ENCODE measurements around the gene COA6. TPM values are rescaled to one million over a fixed set of nuclear protein-coding genes. Genes with fewer than 3 reads are reported as not detected.

COA6 gene
- total RNA-seq, 1 experiment from 2014 or later = 47.9 TPM

DNA sequence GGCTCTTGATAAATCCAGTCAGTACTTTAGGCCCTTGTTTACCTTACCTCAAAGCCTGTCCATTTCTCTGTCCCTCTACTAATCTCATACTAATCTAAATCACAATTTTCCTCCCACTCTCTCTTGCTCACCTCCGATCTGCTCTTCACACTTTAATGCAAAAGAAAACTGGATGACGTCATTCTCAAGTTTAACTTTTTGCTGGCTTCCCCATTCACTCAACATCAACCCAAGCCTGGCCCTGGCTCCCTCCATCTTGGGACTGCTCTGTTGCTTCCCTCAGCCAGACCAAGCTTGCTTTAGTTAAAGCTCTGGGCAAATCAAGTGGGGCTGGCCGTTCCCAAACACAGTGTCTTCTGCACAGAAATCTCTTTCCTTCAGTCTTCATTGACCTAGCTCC is 29.7 kb downstream of the COA6 start:
- Mint-ChIP-seq H3K4me1 (no peaks in the 10 kb centered on the region), H3K4me3 (no peak overlapping the region), H3K36me3 (0 out of 2 replicates have a peak, but pooled peaks cover 3% of the 10 kb centered on the region), H3K27ac (peak overlapping the region; percentile 10; the same call in 1 of the 2 replicates), H3K27me3 (ENCODE audit: low read depth) (no peaks in the 10 kb centered on the region), H3K9me3 (no peaks in the 10 kb centered on the region)
- ATAC-seq = no peak
- ChIA-PET CTCF (interaction anchor here (0.9 kb wide), 1 partner anchor 93 kb away, joined by 3 read pairs; no protein-coding TSS in a partner anchor), POLR2A (no interaction called here)
- TF ChIP-seq NR3C1 (CRISPR knock-in tag; conservative IDR thresholded peaks at IDR 0.05; ENCODE audit: low read depth) (no peak), EMX1 (CRISPR knock-in tag; IDR thresholded peaks at IDR 0.05) (no peak), ATF1 (CRISPR knock-in tag; IDR thresholded peaks at IDR 0.05) (no peak), ERG (CRISPR knock-in tag; IDR thresholded peaks at IDR 0.05) (no peak), ELF4 (CRISPR knock-in tag; IDR thresholded peaks at IDR 0.05; ENCODE audit: low read depth) (no peak), TEAD4 (CRISPR knock-in tag; IDR thresholded peaks at IDR 0.05) (no peak), USF1 (CRISPR knock-in tag; IDR thresholded peaks at IDR 0.05) (no peak), NFE2L1 (CRISPR knock-in tag; IDR thresholded peaks at IDR 0.05) (no peak), ZNF396 (CRISPR knock-in tag; IDR thresholded peaks at IDR 0.05; ENCODE audit: borderline replicate concordance) (no peak)
- TF ChIP-seq, protein P1, sequence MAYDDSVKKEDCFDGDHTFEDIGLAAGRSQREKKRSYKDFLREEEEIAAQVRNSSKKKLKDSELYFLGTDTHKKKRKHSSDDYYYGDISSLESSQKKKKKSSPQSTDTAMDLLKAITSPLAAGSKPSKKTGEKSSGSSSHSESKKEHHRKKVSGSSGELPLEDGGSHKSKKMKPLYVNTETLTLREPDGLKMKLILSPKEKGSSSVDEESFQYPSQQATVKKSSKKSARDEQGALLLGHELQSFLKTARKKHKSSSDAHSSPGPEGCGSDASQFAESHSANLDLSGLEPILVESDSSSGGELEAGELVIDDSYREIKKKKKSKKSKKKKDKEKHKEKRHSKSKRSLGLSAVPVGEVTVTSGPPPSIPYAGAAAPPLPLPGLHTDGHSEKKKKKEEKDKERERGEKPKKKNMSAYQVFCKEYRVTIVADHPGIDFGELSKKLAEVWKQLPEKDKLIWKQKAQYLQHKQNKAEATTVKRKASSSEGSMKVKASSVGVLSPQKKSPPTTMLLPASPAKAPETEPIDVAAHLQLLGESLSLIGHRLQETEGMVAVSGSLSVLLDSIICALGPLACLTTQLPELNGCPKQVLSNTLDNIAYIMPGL (CRISPR knock-in tag; IDR thresholded peaks at IDR 0.05) = no peak
- TF ChIP-seq, protein P2, sequence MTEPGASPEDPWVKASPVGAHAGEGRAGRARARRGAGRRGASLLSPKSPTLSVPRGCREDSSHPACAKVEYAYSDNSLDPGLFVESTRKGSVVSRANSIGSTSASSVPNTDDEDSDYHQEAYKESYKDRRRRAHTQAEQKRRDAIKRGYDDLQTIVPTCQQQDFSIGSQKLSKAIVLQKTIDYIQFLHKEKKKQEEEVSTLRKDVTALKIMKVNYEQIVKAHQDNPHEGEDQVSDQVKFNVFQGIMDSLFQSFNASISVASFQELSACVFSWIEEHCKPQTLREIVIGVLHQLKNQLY (CRISPR knock-in tag; IDR thresholded peaks at IDR 0.05) = no peak
- TF ChIP-seq, protein P3, sequence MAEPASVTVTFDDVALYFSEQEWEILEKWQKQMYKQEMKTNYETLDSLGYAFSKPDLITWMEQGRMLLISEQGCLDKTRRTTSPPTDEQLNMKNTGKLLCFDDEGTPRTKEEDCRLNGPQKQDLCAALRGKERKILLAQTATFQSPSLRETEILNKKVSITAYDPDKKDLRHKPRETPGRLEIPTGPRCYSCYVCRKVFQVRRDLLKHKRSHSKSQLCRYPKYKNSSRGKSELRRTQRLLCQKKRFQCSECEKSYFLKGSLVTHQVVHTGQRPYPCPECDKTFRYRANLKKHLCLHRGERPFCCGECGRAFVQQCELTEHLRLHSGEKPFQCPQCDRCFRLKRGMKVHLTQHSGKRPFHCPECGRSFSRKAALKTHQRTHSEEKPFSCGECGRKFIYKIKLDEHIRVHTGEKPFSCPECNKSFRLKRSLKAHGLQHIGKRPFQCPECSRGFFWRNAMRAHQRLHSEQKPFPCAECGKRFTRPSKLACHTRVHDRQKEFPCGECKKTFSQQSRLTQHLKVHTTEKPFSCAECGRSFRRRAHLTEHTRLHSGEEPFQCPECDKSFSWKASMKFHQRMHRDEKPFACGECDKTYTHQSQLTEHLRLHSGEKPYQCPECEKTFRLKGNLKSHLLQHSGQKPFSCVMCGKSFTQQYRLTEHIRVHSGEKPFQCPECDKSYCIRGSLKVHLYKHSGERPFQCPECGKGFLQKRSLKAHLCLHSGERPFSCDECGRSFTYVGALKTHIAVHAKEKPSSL (CRISPR knock-in tag; conservative IDR thresholded peaks at IDR 0.05) = no peak
- DNase-seq (ENCODE audit: low spot score) = no peak

DNA sequence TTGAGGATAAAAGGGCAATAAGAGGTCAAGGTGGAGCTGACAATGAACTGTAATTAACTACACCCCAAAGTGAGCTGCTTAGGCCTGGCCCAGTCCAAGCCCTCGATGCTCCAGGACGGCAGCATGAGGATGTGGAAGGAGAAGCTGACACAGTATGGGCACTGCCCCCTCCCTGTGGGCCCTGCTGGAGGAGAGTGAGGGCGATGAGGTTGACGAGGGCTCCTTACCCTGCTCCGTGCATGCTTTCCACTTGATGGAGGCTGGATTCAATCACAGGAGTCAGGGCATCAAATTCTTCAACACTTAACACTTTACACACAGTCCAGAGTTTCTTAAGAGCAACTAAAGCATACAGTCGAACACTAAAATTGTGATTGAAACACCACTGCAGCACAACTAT is 32.4 kb downstream of the COA6 start:
- ChIA-PET POLR2A (no interaction called here), CTCF (no interaction called here)
- H3K4me1 Mint-ChIP-seq = no peaks in the 10 kb centered on the region
- no peak for ATAC-seq
- TF ChIP-seq NFE2L1 (CRISPR knock-in tag; IDR thresholded peaks at IDR 0.05) = no peak
- TF ChIP-seq, protein P4, sequence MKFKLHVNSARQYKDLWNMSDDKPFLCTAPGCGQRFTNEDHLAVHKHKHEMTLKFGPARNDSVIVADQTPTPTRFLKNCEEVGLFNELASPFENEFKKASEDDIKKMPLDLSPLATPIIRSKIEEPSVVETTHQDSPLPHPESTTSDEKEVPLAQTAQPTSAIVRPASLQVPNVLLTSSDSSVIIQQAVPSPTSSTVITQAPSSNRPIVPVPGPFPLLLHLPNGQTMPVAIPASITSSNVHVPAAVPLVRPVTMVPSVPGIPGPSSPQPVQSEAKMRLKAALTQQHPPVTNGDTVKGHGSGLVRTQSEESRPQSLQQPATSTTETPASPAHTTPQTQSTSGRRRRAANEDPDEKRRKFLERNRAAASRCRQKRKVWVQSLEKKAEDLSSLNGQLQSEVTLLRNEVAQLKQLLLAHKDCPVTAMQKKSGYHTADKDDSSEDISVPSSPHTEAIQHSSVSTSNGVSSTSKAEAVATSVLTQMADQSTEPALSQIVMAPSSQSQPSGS (CRISPR knock-in tag; IDR thresholded peaks at IDR 0.05; ENCODE audit: borderline replicate concordance, low read depth) = no peak
- TF ChIP-seq OVOL2 (CRISPR knock-in tag; IDR thresholded peaks at IDR 0.05; ENCODE audit: borderline replicate concordance) = no peak
- no peak for TF ChIP-seq GTF2I (CRISPR knock-in tag; conservative IDR thresholded peaks at IDR 0.05)
- no peak overlapping the region for H3K4me3 Mint-ChIP-seq
- H3K27me3 Mint-ChIP-seq (ENCODE audit: low read depth) = no peaks in the 10 kb centered on the region
- no peak overlapping the region for H3K27ac Mint-ChIP-seq
- peaks cover 5% of the 10 kb centered on the region; the same call in 1 of the 2 replicates for H3K36me3 Mint-ChIP-seq
- DNase-seq (ENCODE audit: low spot score) = no peak
- H3K9me3 Mint-ChIP-seq = no peaks in the 10 kb centered on the region

Data from WTC11 (cell line).